ENCODE measurements around the gene EEIG2.

The EEIG2 gene

GRCh38 chr1:108595507-108595906 lies 35.6 kb downstream of the EEIG2 start:
- no peak overlapping the region for H3K4me3 ChIP-seq (ENCODE audit: low read depth, low read length)
- ChIA-PET POLR2A (no interaction called here), CTCF (interaction anchor here (1.3 kb wide), 1 partner anchor 36 kb away, joined by 5 read pairs; the partner anchor contains the start of gene EEIG2)
- no peak for DNase-seq (ENCODE audit: low read depth, low spot score)
- no peak for TF ChIP-seq CTCF (IDR thresholded peaks at IDR 0.05; ENCODE audit: insufficient read depth, low read length, missing control alignments)

- ChIA-PET POLR2A (no interaction called here), CTCF (interaction anchor here (0.6 kb wide), 1 partner anchor 47 kb away, joined by 4 read pairs; no protein-coding TSS in a partner anchor)
- no peak overlapping the region for H3K4me3 ChIP-seq (ENCODE audit: low read depth, low read length)
- DNase-seq (ENCODE audit: low read depth, low spot score), result no peak
- no peak for TF ChIP-seq CTCF (IDR thresholded peaks at IDR 0.05; ENCODE audit: insufficient read depth, low read length, missing control alignments)
Measured at GRCh38 chr1:108597041-108597440, 37.1 kb downstream of the EEIG2 start.

GRCh38 chr1:108598340-108598739 lies 38.4 kb downstream of the EEIG2 start:
- no peak for DNase-seq (ENCODE audit: low read depth, low spot score)
- ChIA-PET POLR2A (no interaction called here), CTCF (no interaction called here)
- no peak for TF ChIP-seq CTCF (IDR thresholded peaks at IDR 0.05; ENCODE audit: insufficient read depth, low read length, missing control alignments)
- no peak overlapping the region for H3K4me3 ChIP-seq (ENCODE audit: low read depth, low read length)

GRCh38 chr1:108600504-108600903 lies 40.6 kb downstream of the EEIG2 start:
- no peak for TF ChIP-seq CTCF (IDR thresholded peaks at IDR 0.05; ENCODE audit: insufficient read depth, low read length, missing control alignments)
- DNase-seq (ENCODE audit: low read depth, low spot score), result no peak
- POLR2A ChIA-PET, result no interaction called here
- H3K4me3 ChIP-seq (ENCODE audit: low read depth, low read length), result no peak overlapping the region
- CTCF ChIA-PET, result no interaction called here

- POLR2A ChIA-PET, result no interaction called here
- CTCF ChIA-PET, result no interaction called here
- no peak for DNase-seq (ENCODE audit: low read depth, low spot score)
- TF ChIP-seq CTCF (IDR thresholded peaks at IDR 0.05; ENCODE audit: insufficient read depth, low read length, missing control alignments), result no peak
- no peak overlapping the region for H3K4me3 ChIP-seq (ENCODE audit: low read depth, low read length)
Measured at GRCh38 chr1:108601708-108602410, 42.0 kb downstream of the EEIG2 start.

GRCh38 chr1:108605633-108606032 lies 45.7 kb downstream of the EEIG2 start:
- no peak for TF ChIP-seq CTCF (IDR thresholded peaks at IDR 0.05; ENCODE audit: insufficient read depth, low read length, missing control alignments)
- CTCF ChIA-PET, result interaction anchor here (1.0 kb wide), 1 partner anchor 21 kb away, joined by 3 read pairs; no protein-coding TSS in a partner anchor
- POLR2A ChIA-PET, result no interaction called here
- no peak for DNase-seq (ENCODE audit: low read depth, low spot score)
- H3K4me3 ChIP-seq (ENCODE audit: low read depth, low read length), result no peak overlapping the region
